NCI-H1694 (cell line): ENCODE data around the gene STEEP1.
A peak's percentile ranks its signal among the peaks of the same experiment; 100 is the strongest.
"Not testable (repeated sequence)": the region's sequence is repeated elsewhere in the genome, so short reads cannot be mapped to it uniquely, and the experiment has no call there.

Source experiments
- DNase-seq: peaks from one replicate; lab custom pipeline; 2025; lab: John Stamatoyannopoulos, UW

The STEEP1 gene

DNA sequence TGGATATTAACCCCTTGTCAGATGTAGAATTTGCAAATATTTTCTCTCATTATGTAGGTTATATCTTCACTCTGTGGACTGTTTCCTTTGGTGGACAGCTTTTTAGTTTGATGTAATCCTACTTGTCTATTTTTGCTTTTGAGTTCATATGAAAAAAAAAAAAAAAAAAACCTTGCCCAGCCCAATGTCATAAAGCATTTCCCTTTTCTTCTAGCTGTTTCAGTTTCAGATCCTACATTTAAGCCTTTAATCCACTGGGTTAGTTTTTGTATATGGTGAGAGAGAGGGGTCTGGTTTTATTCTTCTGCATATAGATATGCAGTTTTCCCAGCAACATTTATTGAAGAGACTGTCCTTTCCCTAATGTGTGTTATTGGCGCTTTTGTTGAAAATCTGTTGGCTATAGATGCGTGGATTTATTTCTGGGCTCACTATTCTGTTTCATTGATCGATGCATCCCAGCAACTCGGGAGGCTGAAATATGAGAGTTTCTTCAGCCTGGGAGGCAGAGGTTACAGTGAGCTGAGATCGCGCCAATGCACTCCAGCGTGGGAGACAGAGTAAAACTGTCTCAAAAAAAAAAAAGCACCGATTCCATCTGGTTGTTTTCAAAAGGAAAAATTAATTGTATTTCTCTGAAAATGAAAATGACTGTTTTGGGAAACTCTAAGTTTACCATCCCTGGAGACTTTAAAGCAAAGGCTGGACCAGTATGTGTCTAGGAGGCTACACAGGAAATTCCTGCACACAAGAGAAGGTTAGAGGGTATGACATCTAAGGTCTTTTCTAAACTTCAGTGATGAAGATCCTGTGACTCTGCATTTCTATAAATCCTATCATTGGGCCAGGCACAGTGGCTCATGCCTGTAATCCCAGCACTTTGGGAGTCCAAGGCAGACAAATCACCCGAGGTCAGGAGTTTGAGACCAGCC lies 35.6 kb downstream of the STEEP1 start:
- DNase-seq = no peak

GRCh38 chrX:119523664-119524184 lies 41.5 kb downstream of the STEEP1 start:
- no peak for DNase-seq

- no peak for DNase-seq
Measured at GRCh38 chrX:119521246-119521645, 44.0 kb downstream of the STEEP1 start.

DNA sequence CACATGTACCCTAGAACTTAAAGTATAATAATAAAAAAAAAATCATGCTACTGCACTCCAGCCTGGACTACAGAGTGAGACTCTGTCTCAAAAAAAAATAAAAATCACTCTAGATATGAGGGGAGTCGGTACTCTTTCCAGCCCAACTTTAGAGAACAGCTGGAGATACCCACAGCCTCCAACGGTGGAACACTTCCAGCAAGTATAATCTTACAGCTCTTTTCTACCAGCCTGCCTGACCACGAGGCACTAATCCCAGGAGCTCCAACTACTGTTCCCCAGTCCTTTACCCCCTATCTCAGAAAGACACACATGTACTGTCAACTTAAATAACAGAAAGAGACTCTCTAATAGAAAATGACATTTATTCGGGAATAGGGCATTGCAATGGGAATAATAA lies 46.8 kb downstream of the STEEP1 start:
- no peak for DNase-seq

DNA sequence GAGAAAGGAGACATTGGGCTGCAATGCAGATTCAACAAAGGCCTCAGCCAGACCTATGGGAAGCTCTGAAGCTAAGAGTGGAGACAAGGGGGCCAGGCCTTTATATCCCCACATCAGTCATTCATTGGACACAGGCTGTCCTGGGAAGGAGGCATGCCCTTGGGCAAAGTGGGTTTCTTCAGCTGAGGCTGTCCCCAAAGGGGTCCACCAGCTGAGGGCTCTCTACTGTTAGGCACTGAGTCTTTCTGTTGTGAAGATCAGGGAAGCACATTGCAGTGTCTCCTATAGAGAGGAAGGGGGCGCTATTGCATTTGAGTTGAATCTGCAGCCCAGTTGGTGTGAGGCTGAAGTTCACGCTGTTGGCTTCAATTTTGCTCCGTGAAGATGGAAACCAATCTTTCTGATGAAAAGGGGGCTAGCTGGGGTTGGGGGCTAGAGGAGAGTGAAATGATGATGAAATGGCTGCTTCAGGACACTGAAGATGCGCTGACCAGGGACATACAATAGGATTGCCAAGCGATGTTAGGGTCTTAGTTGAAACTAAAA lies 49.0 kb downstream of the STEEP1 start:
- peak; percentile 69 for DNase-seq

DNA sequence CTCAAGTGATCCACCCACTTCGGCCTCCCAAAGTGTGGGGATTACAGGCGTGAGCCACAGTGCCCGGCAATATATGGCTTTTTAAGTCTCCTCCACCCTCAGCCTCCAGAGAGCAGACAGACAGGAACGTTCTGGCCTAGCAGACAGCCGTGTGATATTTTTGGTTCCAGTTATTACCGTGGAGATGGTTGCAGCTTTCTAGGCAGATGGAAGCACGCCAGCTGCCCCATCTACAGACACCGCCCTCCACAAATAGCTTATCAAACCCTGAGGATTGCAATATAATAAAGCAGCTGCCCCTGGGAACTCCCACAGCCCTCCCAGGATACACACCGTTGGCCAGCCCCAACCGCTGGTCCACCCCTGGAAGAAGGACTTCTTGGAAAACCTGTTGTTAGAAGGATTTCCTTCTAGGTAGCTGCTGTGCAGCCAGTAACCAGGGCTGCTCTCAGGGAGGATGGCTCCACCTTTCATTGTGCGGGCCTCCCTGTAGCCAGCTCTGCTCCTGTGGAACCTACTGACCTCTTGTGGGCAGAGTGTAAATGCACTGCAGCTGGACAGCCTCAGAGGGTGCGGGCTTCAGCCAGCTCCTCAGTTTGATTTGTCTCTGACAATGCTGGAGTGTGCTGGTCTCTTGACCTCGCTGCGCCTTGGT lies 52.9 kb downstream of the STEEP1 start:
- DNase-seq = no peak

DNA sequence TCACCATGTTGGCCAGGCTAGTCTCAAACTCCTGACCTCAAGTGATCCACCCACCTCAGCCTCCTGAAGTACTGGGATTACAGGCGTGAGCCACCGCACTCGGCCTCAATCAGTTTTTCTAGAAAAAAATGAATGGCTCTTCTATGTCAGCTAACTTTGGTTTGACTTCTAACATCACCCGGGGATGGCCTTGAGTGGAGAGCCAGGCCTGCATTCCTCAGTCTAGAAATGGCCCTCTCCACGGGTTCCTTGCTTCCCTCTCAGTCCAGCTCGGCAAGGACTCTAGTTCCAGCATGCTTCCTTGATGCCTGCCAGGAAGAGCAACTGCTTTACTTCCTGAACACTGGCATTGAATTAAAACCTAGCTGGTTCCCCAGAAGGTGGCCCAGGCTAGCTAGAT lies 58.0 kb downstream of the STEEP1 start:
- DNase-seq = no peak

GRCh38 chrX:119505945-119506344 lies 59.3 kb downstream of the STEEP1 start:
- DNase-seq = no peak

- not testable (repeated sequence) for DNase-seq
Measured at GRCh38 chrX:119505145-119505544, 60.1 kb downstream of the STEEP1 start.

DNA sequence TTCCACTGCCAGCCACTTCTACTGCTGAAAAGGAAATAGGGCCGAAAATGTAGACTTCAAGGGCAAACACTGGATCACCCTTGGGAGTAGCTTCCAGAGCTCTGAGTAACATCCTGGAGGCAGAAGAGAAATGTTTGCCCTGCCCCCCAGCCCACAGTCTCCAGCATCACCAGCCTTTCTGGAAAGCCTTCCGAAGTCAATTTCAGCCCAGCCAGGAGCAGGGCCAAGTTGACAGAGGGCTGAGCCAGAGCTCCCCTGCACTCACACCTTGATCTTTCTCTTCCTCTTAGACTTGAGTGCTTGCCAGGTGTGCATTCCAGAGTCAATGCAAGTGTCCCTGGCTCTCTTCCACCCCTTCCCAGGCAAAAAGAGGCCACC lies 61.7 kb downstream of the STEEP1 start:
- DNase-seq = no peak

DNA sequence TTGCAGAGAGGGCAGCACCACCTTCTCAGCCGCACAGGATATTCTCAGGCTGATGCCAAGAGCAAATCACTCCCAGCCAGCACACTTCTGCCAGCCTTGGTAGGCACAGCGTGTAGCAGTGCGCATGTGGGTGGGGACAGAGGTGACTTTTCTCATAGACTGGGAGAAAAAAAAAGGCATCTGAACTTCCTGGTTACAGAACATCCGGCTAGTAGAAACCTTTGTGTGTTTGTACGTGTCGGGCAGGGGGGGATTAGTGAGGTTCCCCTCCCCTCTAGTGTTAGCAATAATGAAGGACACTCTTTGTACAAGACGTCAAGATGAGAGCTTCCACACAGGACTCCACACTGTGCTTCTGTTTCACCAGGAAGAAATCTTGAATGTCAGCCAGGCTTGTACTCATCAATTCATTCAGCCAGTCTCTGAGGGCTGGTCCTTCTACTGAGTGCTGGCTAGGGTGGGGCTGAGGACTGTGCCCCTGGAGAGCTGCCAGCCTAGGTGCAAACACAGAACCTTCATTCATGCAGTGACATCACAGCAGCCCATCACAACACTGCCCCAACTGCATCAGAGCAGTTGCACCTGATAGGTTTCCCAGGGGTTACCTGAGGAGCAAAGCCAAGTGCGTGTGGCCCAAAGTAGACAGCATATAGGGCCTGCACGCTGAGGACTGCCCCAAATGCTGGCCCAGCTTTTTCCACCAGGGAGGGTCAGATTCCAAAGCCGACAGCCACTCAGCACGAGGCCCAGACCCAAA lies 62.3 kb downstream of the STEEP1 start:
- DNase-seq = no peak

GRCh38 chrX:119501511-119502148 lies 63.6 kb downstream of the STEEP1 start:
- DNase-seq = no peak

DNA sequence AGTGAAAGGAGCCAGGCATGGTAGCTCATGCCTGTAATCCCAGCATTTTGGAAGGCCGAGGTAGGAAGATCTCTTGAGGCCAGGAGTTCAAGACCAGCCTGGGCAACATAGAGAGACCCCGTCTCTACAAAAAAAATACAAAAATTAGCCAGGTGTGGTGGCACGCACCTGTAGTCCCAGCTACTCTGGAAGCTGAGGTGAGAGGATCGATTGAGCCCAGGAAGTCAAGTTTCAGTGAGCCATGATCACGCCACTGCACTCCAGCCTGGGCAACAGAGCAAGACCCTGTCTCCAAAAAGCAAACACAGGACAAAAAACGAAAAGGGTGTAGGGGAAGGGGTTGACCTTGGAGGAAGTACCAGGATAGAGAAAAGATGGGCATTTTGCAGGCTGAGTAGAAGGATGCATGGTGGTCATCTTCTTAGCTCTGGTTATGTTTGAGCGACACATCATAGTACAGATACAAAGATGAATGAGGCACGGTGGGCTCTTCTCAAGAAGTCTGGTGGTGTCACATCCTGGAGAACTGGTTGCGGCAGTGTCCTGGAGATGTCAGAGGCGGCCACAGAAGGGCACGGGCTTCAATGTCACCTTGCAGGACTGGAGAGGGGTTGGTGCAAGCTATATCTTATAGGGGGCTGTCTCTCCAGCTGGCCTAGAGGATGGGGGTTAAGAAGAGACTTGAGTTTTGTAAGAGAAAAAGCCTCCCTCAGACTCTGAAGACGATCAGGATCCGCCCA lies 65.0 kb downstream of the STEEP1 start:
- DNase-seq = no peak

- no peak for DNase-seq
Measured at GRCh38 chrX:119497185-119497584, 68.0 kb downstream of the STEEP1 start.

DNA sequence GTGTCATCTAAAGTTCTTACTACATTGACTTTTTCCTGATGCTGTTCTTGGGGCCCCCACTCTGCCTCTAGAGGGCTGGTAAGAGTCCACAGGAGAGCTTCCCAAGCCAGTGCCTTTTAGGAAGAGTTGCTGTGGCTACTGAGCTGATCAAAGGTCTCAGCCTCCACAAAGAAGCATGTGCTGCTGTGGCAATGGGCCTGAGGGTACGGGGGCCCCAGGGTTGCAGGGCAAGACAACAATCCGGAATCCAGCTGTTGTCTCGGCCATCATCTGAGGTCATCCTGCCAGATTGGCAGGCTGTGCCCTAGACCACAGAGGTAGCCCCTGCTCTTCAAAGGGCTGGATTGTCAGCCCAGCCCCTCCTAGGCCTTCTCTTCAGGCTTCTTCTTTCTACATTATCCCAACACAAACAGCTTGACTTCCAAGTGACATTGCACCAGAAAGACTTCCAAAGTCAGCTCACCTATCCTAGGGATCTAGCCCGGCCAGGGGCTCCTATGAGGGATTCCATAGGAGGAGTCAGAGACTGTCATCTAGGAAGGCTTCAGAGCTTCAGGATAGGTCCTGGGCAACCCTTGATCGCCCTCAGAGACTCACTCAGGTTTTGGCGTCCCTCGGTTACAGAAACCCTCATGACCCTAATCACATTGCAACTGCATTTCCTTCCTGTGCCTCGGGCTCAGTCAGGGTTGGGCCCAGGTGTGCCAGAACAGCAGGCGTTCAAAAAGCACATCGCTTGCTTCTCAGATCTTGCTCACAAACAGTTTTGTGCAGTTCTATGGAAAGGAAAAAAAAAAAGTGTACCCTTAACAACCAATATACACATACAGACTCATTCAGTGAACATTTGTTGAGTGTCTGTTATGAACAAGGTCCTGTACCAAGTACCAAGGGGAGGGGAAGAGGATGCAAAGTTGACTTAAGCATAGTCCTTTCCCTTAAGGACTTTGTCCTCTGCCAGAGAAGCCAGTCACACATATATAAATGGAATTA lies 69.2 kb downstream of the STEEP1 start:
- no peak for DNase-seq

- DNase-seq = not testable (repeated sequence)
Measured at GRCh38 chrX:119493851-119494495, 71.2 kb downstream of the STEEP1 start.

DNA sequence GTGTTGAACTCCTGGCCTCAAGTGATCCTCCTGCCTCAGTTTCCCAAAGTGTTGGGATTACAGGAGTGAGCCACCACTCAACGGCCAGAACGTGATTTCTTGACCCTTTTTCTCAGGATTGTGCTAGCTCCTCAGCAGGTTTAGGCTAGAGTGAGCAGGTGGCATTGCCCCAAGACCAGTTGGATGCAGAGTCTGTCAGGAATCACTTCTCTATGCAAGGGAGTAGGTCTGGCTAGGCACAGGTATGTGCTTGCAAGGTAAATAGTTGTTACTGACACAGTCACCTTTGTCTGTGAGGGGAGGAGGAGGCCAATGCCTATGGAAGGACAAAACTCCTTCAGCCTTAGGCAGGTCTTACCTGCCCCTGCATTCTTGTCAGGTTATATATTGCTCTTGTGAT lies 72.7 kb downstream of the STEEP1 start:
- no peak for DNase-seq

DNA sequence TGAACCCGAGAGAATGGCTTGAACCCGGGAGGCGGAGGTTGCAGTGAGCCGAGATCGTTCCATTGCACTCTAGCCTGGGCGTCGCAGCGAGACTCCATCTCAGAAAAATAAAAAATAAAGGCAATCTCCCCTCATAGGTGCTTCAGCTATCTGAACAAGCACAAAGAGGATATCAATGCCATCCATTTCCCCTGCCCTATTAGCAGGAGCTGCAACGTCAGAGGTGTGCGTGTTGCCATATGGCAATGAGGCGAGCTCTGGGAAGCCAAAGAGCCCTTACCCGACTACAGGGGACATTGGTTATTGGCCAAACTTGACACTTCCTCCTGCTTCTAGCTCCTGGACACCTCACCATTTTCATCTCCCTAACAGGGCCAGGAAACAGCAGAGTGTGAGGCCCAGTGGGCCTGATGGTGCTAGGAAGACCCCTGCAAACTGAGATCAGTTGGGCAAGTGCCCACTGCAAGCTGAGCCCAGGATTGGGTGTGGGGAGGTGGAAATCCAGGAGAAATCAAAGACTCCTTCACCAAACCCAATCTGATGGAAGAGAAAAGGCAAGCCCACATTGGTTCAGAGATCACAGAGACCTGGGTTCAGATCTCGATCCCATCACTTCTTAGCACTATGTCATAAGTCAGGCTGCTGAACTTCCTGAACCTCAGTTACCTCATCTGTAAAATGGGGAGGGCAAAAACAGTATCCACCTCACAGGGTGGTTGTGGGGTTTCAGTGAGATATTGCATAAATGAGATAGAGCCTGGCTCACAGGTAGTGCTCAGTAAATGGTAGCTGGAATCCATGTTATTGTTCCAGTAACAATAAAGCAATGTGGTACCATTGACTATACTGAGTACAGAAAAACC lies 75.8 kb downstream of the STEEP1 start:
- DNase-seq = no peak
